NCI-H446 treated with DMSO at 0.1 percent for 48 hours (cell line): ENCODE results near the gene CRELD1.
A peak's percentile ranks its signal among the peaks of the same experiment; 100 is the strongest.

Source experiments
- DNase-seq: peaks from one replicate; lab custom pipeline; 2025; lab: John Stamatoyannopoulos, UW

The CRELD1 gene

DNA sequence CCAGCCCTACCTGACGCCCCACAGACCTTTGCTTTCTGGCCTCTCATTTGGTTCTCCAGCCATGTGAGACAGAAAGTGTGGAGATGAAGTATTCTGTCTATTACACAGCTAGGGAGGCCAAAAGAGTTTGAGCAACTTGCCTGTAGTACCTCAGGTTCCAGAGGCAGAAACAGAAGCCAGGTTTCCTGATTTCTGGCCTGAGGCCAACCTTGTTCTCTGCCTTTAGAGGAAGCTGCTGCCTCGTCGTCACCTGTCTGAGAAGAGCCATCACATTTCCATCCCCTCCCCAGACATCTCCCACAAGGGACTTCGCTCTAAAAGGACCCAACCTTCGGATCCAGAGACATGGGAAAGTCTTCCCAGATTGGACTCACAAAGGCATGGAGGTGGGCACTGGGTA, 27.2 kb upstream of the CRELD1 start:
- DNase-seq: no peak

DNA sequence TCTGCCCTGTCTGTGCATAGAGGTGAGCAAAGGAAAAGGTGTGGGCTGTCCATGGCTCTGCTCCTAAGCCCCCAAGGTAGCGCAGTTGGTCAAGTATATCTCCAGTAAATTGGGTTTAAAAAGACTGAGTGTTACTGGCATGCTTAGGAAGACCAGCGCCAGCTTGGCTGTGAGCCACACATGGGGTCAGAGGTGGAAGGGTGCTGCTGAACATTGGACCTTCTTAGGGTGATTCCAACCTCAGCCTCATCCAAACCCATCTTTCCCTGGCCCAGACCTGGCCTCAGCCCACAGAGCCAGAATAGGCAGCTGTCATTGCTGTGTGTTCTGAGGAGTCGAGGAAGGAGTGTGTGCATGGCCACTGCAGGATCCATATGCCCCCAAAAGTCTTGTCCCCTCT, 25.3 kb upstream of the CRELD1 start:
- DNase-seq: no peak

DNA sequence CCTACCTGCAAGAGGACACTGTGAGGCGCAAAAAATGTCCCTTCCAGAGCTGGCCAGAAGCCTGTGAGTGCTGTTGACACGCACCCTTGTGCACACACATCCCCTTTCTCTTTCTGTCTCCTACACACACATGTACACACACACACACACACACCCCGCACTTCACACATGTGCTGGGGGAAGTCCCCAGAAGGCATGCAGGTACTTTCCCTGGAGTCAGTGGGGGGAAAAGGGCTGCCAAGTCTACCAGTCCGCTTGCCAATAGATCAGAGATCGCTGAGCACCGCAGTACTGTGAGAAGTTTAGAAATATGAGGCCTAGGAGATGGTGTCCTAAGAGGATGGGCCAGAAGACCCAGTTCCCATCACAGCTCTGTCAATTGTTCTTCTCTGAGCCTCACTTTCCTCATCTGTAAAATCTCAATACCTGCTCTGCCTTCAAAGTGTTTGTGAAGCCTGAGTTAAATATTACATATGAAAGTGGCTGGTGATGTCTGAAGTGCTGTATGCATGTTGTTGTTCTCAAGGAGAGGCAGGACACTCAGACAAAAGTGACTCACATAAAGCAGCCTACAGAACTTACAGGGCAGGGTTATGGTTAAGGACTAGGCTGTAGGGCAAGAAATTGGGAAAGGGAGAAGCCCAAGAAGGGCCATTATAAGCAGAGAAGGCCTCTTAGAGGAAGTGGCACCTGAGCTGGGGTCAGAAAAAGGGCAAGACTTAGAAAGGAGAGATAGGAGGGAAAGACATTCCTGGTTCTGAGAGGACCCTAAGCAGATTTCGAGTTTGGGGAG, 24.2 kb upstream of the CRELD1 start:
- no peak for DNase-seq

DNA sequence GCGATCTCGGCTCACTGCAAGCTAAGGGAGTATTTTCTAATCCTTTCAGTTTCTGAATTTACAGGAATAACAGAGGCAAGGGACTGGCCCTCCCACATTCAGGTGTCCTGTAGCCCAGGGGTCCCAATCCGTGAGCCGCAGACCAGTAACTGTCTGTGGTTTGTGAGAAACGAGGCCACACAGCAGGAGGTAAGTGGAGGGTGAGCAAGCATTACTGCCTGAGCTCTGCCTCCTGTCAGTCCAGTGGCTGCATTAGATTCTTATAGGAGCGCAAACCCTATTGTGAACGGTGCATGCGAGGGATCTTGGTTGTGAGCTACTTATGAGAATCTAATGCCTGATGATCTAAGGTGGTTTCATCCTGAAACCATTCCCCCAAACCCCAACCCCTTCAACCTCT, 21.8 kb upstream of the CRELD1 start:
- DNase-seq: no peak

DNA sequence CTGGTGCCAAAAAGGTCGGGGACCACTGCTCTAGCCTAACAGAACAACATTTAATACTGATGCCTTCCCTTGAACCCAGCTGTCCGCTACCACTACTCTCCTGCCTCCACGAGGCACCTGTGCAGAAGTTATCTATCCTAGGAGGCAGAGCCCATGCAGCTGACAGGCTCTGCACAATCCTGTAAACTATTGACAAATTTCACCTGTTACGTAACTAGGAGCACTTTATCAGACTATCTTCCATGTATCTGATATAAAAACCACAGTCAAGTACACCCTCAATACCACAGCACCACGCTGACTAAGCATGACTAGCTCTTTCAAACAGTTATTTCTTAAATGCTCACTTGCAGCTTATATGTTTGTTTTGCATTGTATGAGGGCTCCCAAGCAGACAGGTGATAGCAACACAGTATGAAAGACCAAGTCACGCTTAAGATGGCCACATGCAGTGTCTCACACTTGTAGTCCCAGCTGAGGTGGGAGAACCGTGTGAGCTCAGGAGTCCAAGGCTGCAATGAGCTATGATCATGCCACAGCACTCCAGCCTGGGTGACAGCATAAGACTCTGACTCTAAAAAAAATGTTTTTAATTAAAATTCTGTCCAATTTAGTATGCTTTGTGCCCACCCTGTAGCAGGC, 21.2 kb upstream of the CRELD1 start:
- DNase-seq: no peak

DNA sequence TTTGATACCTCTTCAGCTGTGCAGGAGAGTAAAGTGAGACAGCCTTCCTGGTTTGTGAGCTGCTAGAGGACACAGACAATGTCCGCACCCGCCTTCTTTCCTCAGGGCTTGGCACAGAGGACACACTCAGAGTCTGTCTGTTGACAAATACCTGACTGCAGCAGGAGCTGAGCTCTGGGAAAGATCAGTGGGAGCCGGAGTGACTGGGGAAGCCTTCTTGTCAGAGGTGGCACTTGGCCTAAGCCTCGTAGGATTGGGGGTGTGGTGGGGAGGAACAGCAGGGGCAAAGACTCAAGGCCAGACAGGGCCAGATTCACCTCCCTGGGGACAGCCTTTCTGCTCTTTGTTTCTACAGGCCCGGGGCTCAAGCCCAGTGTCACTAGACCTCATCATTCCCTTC, 20.0 kb upstream of the CRELD1 start:
- DNase-seq: no peak

DNA sequence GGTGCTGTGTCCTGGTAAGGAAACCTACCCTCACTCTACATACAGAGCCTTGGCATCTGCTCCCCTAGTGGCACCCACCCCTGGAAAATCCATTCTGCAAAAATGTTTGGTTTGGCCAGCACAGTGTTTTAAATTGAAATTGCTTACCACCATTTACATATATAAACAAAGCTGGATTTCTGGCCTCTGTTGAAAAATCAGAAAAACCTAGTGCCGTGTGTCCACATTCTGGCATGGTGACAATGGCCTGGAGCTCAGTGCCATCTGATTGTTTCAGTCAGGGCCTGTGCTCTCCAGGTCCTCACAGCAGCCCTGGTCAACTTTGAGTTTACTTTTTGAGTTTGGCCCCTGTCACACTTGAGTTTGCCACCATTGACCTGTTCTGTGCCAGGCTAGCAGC, 19.6 kb upstream of the CRELD1 start:
- no peak for DNase-seq

DNA sequence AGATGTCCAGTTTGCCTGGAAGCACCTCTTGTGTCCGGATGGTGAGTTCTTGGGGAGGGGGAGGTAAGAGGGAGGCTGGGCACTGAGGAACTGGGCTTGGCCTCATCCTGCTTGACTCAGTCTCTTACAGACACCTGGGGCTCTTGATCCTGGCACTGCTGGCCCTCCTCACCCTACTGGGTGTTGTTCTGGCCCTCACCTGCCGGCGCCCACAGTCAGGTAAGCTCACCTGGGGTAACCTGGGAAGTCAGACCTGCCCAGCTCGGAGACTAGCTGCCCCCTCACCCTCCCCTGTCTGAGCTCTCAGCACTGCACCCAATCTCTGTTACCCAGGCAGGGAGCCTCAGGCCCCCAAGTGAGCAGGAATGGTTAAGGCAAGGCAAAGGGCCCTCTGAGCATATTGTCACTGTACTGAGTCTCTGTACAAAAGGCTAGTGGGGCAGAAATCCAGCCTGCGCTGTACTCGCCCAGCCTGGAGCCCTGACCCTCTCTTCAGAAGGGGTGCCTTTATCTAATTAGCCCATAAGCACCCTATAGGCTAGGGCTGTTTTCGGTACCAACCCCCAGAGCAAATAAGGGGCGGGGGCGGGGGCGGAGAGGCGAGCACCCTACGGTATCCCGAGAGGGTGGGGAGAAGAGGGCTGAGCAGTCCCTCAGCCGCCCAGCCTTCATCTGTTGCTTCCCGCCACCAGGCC, 18.9 kb upstream of the CRELD1 start:
- DNase-seq: no peak

DNA sequence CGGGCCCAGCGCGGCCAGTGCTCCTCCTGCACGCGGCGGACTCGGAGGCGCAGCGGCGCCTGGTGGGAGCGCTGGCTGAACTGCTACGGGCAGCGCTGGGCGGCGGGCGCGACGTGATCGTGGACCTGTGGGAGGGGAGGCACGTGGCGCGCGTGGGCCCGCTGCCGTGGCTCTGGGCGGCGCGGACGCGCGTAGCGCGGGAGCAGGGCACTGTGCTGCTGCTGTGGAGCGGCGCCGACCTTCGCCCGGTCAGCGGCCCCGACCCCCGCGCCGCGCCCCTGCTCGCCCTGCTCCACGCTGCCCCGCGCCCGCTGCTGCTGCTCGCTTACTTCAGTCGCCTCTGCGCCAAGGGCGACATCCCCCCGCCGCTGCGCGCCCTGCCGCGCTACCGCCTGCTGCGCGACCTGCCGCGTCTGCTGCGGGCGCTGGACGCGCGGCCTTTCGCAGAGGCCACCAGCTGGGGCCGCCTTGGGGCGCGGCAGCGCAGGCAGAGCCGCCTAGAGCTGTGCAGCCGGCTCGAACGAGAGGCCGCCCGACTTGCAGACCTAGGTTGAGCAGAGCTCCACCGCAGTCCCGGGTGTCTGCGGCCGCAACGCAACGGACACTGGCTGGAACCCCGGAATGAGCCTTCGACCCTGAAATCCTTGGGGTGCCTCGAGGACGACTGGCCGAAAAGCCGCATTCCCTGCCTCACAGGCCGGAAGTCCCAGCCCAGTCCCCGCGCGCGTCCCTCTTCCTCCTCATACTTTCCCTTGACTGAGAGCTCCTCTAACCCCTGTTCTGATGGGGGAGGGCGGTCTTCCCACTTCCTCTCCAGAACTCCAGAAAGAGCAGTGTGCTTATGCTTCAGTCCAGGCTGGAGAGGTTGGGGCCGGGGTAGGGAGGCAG, 18.1 kb upstream of the CRELD1 start:
- DNase-seq: no peak

DNA sequence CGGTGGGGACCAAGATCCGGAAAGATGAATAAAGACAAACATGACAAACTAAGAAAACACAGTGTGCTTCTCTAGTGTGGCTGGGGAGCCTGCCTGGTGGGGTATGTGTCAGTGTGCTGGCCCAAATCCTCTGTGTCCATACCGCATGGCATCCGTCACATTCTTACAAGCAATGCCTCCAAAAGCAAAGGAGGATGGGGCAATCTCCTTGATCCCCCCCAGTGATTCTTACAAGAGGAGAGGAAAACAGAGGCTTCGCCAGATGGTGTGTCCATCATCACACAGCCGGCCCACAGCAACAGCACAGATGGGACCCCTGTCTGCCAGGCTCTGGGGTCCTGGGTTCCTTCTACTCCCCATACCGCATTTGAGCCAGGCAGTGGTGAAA, 17.3 kb upstream of the CRELD1 start:
- no peak for DNase-seq

DNA sequence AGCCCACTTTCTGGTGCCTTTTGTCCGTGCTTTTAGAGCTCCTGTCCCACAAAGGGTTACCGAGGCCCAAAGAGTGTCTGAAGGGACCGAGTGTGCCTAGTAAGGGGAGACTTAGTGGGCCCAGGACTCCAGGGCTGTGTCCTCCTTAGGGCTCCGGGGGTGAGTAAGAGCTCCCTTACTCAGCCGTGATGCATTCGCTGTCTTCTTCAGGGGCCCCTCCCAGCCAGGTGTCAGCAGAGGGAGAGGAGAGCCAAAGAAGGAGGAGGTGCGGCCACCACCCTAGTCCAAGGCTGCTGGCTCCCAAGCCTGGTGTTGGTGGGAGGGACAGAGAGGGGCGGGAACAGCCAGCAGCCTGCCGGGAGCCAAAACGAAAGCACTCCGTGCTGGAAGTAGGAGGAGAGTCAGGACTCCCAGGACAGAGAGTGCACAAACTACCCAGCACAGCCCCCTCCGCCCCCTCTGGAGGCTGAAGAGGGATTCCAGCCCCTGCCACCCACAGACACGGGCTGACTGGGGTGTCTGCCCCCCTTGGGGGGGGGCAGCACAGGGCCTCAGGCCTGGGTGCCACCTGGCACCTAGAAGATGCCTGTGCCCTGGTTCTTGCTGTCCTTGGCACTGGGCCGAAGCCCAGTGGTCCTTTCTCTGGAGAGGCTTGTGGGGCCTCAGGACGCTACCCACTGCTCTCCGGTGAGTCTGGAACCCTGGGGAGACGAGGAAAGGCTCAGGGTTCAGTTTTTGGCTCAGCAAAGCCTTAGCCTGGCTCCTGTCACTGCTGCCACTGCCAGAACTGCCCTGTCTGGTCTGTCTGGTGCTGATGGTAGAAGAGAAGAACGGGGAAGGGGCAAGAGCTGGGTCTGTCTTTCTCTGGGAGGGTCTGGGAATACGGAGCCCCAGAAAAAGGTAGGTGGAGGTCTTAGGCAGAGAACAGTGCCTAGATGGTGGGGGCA, 16.6 kb upstream of the CRELD1 start, which contains the start of gene IL17RC:
Gene IL17RC, plus strand, starts transcription at position 365 of the 947 bp plus-strand sequence. Its CDS starts 218 bp downstream, at position 583.
- peak; percentile 58 for DNase-seq

DNA sequence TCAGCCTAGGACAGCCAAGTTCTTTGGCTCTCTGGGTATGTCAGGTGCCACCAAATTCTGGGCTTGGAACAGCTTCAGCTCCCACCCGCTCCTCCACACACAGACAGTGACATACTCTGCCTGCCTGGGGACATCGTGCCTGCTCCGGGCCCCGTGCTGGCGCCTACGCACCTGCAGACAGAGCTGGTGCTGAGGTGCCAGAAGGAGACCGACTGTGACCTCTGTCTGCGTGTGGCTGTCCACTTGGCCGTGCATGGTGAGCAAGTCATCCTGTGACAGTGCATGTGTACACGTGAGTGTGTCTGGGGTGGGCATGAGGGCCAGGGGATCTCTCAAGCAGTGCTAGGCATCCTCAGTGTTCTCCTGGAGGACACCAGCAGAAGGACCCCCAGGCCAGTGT, 15.8 kb upstream of the CRELD1 start:
- DNase-seq: no peak

DNA sequence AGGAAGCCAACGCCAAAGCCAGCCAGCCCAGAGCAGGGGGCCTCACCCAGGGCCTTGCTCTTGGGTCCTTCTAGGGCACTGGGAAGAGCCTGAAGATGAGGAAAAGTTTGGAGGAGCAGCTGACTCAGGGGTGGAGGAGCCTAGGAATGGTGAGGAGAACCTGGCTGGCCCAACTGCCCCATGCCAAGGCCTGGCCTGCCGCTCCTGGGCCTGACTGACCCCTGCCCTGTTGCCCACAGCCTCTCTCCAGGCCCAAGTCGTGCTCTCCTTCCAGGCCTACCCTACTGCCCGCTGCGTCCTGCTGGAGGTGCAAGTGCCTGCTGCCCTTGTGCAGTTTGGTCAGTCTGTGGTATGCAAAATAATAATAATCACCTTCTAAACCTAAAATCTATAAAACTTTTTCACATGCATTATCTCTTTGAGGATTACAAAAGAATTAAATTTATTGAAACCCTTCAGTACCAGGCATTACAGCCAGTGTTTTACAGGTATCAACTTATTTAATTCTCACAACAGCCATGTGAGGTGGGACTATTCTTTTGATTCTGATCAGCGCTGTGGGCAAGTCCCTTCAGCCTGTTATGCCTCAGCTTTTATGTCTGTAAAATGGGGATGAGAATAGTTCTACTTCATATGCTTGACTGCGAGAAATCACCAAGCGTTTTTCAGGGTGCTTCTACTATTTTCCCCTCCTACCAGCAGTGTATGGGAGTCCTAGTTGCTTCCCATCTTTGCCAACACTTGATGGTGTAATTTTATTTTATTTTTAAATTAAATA, 15.2 kb upstream of the CRELD1 start:
- no peak for DNase-seq

DNA sequence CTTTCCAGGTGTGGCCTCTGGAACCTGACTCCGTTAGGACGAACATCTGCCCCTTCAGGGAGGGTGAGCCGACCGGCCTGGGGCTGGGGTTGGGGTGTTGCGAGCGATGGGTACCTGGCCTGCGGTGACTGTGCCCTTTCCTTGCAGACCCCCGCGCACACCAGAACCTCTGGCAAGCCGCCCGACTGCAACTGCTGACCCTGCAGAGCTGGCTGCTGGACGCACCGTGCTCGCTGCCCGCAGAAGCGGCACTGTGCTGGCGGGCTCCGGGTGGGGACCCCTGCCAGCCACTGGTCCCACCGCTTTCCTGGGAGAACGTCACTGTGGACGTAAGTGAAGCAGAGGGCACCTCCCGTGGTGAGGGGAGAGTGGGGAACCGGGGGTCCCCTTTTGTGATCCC, 5.5 kb upstream of the CRELD1 start:
- DNase-seq: no peak

DNA sequence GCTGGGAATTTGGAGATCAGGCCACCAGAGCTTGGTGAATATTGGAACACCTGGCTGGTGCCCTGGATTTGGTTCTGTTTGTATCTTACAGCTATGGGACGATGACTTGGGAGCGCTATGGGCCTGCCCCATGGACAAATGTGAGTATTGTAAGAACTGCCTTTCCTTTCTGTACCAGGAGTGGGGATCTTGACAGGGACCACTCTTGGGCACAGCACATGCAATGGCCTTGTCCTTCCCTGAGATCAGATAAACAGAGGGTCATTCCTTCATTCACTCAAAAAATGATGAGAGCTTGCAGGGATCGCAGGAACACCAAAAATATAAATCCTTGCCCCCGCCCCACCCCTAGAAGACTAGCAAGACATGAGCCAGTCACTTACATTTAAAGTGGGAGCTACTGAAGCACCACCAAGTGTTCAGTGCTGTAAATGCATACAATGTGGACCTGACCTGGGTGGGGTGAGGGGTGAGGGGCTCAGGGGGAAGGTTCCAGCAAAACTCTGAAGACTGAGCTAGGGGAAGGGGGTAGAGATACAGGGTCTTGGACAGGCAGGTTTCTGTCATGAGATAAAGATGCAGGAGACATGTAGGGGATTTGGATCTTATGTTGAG, 2.7 kb upstream of the CRELD1 start:
- DNase-seq: no peak

DNA sequence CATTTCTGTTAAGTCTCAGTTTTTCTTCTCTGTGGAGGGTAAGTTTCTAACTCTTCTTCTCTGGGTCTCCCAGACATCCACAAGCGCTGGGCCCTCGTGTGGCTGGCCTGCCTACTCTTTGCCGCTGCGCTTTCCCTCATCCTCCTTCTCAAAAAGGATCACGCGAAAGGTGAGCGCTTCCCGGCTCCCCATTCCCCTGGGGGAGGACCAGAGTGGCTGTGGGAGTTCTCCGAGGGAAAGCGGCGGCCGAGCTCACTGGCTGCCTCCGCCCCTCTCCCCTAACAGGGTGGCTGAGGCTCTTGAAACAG, 1.1 kb upstream of the CRELD1 start:
- no peak for DNase-seq

DNA sequence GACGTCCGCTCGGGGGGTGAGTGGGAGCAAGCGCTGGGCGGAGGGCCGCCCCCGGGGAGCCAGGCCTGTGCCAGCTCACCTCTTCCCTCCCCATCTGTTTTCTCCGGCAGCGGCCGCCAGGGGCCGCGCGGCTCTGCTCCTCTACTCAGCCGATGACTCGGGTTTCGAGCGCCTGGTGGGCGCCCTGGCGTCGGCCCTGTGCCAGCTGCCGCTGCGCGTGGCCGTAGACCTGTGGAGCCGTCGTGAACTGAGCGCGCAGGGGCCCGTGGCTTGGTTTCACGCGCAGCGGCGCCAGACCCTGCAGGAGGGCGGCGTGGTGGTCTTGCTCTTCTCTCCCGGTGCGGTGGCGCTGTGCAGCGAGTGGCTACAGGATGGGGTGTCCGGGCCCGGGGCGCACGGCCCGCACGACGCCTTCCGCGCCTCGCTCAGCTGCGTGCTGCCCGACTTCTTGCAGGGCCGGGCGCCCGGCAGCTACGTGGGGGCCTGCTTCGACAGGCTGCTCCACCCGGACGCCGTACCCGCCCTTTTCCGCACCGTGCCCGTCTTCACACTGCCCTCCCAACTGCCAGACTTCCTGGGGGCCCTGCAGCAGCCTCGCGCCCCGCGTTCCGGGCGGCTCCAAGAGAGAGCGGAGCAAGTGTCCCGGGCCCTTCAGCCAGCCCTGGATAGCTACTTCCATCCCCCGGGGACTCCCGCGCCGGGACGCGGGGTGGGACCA, 632 bp upstream of the CRELD1 start:
- DNase-seq: peak; percentile 37

DNA sequence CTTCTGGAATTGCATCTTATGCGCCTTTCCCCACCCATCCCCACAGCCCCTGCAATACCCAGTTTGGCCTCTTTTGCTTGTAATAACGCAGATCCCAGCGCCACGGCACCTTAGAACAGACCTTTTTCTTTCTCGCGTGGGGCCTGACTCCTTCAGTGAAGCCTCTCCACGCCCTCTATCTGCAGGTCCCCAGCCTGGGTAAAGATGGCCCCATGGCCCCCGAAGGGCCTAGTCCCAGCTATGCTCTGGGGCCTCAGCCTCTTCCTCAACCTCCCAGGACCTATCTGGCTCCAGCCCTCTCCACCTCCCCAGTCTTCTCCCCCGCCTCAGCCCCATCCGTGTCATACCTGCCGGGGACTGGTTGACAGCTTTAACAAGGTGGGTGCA, 594 bp downstream of the CRELD1 start:
- no peak for DNase-seq

DNA sequence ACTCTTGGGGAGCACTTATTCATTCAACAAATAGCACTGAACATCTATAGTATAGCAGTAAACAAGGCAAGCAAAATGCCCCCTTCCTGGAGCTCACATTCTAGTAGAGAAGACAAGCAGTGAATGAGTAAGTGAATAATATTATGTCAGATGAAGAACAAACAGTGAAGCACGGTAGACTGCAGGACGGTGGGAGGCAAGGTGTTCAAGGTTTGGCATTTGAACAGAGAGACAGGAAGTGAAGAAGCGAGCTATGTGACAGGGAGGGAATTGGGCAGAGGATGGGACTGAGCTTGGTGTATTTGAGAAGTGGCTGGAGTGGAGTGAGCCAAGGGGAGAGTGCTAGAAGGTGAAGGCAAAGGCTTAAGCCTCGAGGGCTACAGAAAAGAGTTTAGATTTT, 1.4 kb downstream of the CRELD1 start:
- DNase-seq: no peak
